Mammary epithelial cell (primary cell): ENCODE data around the gene FAM184A.

Experiments used
- EZH2 ChIP-seq: IDR thresholded peaks from 2 replicates; pipeline ENCODE4 v1.6.1; 2012; ENCODE audit warnings: low read length, inconsistent platforms, borderline replicate concordance
- TF ChIP-seq, protein P1 (sequence below), 2 donors: IDR thresholded peaks in 1 of 2; conservative IDR thresholded peaks in 1 of 2; 2 replicates each; pipeline ENCODE4 v1.5.1; 2011 to 2012; ENCODE audit warnings: inconsistent platforms in 2 of 2, low read length in 2 of 2, mild to moderate bottlenecking in 2 of 2, control low read depth in 1 of 2, low read depth in 1 of 2; ENCODE audit not compliant: insufficient read depth in 1 of 2; ENCODE audit errors: extremely low read depth in 1 of 2

DNA sequence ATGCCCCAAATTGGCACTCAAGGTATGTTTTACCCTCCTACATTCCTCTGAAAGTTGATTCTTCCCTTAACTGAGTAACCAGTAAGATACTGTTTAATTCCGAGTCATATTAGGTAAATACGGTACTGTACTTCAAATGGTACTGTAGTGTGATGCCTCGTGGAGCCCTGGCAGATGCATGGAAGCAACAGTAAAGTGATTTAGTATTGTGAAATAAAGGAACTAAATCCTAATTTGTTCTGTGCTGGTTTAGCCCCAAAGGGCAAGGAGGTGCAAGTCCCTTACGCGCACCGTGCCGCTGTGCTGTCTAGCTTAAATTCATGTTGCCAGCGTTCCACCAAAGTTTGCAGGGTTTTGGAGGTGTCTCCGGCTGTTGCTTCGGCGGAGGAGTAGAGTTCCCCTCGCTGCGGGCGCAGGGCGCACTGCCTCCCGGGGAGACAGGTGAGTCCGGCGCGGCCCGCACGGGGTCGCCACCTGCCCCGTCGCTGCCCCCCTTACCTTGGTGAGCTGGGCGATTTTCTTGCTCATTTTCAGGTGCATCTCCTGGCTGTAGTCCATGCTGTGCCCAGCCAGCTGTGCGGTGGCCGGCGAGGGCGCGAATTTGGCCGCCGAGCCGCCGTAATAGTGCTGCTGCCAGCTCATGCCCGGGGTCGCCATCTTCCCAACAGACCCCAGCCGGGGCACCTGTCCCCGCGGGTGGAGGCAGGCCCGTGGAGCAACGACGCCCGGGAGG is 655 bp downstream of the FAM184A start:
- TF ChIP-seq, protein P1, sequence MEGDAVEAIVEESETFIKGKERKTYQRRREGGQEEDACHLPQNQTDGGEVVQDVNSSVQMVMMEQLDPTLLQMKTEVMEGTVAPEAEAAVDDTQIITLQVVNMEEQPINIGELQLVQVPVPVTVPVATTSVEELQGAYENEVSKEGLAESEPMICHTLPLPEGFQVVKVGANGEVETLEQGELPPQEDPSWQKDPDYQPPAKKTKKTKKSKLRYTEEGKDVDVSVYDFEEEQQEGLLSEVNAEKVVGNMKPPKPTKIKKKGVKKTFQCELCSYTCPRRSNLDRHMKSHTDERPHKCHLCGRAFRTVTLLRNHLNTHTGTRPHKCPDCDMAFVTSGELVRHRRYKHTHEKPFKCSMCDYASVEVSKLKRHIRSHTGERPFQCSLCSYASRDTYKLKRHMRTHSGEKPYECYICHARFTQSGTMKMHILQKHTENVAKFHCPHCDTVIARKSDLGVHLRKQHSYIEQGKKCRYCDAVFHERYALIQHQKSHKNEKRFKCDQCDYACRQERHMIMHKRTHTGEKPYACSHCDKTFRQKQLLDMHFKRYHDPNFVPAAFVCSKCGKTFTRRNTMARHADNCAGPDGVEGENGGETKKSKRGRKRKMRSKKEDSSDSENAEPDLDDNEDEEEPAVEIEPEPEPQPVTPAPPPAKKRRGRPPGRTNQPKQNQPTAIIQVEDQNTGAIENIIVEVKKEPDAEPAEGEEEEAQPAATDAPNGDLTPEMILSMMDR (conservative IDR thresholded peaks at IDR 0.05 in 1 of 2, IDR thresholded peaks at IDR 0.05 in 1 of 2; ENCODE audit: extremely low read depth in 1 of 2, insufficient read depth in 1 of 2, low read depth in 1 of 2, low read length in 2 of 2) = peak in 1 of 2 donors; percentile 15
- TF ChIP-seq EZH2 = no peak
